Natural killer cell (primary cell): ENCODE data around the gene COL15A1. TPM values are rescaled to one million over a fixed set of nuclear protein-coding genes. Genes with fewer than 3 reads are reported as not detected.

Experiments used
- ATAC-seq, 3 donors: fragments of 150-1000 bp in 2 of 3; fragments of 200-7000 bp in 1 of 3; cut with Tn5 transposase; 1 replicate in 1 of 3; 2 replicates in 2 of 3; pipeline ENCODE4 v1.10.0; 2021; ENCODE audit warnings: mild to moderate bottlenecking in 2 of 3, moderate library complexity in 2 of 3
- DNase-seq, 2 donors: peaks; one replicate each; pipeline versions ENCODE4 v3.0.0 to v3.0.0-alpha.2; 2013 to 2021; ENCODE audit warnings: mixed read lengths in 1 of 2
- H3K27ac ChIP-seq: one replicate; pipeline ENCODE4 v1.5.1; 2013; ENCODE audit warnings: mild to moderate bottlenecking, low read length
- H3K27me3 ChIP-seq: one replicate; pipeline ENCODE4 v1.6.1; 2013; ENCODE audit warnings: low read length; ENCODE audit not compliant: control insufficient read depth, insufficient read depth
- H3K36me3 ChIP-seq: one replicate; pipeline ENCODE4 v1.6.1; 2013; ENCODE audit warnings: low read length; ENCODE audit not compliant: control insufficient read depth, insufficient read depth
- H3K4me1 ChIP-seq: one replicate; pipeline ENCODE4 v1.6.1; 2013; ENCODE audit warnings: low read length; ENCODE audit not compliant: control insufficient read depth, insufficient read depth
- H3K4me3 ChIP-seq: one replicate; pipeline ENCODE4 v1.5.1; 2013; ENCODE audit warnings: low read length
- H3K9me3 ChIP-seq: one replicate; pipeline ENCODE4 v1.6.1; 2013; ENCODE audit warnings: low read length; ENCODE audit not compliant: control insufficient read depth, insufficient read depth
- H3K27ac Mint-ChIP-seq, 2 donors: one replicate each; pipeline ENCODE4 v1.8.0; 2022; ENCODE audit warnings: mild to moderate bottlenecking in 2 of 2, mixed read lengths in 2 of 2, moderate library complexity in 1 of 2
- H3K27me3 Mint-ChIP-seq, 2 donors: one replicate each; pipeline ENCODE4 v1.8.0; 2022; ENCODE audit warnings: low read depth in 2 of 2, mixed read lengths in 2 of 2
- H3K36me3 Mint-ChIP-seq: one replicate; pipeline ENCODE4 v1.8.0; 2022; ENCODE audit warnings: mixed read lengths
- H3K4me1 Mint-ChIP-seq, 2 donors: one replicate each; pipeline ENCODE4 v1.8.0; 2022; ENCODE audit warnings: mixed read lengths in 2 of 2
- H3K4me3 Mint-ChIP-seq: one replicate; pipeline ENCODE4 v1.8.0; 2022; ENCODE audit warnings: mild to moderate bottlenecking, moderate library complexity, mixed read lengths
- H3K9me3 Mint-ChIP-seq, 2 donors: one replicate each; pipeline ENCODE4 v1.8.0; 2022; ENCODE audit warnings: mixed read lengths in 2 of 2
- WGBS: methylation state at CpG from one replicate; pipeline ENCODE4 v1.1.7; 2013; ENCODE audit warnings: missing lambda C conversion rate; ENCODE audit not compliant: insufficient coverage; 5-methylcytosine and 5-hydroxymethylcytosine counted together
- intact Hi-C: fragments of 100-400 bp; cut with micrococcal nuclease; formaldehyde crosslinking; loops from one replicate; pipeline ENCODE4 v1.14.2; 2022
- total RNA-seq, 4 donors: library from RNA; stranded (reverse); fragments of 120-200 nt in 1 of 4; gene quantifications; one replicate each; pipeline versions ENCODE4 v1.2.3 to v1.2.4, GENCODE V29; 2013 to 2022
- TF ChIP-seq, protein P1 (sequence below): fragments of 200-600 bp; IDR thresholded peaks from one replicate; pipeline ENCODE4 v1.8.0; 2022; ENCODE audit warnings: antibody characterized with exemption

COL15A1 gene
- total RNA-seq, 3 donors from 2014 or later (not counting 1 experiment from before 2014, with no cell fraction given): 0.18 to 0.82 (median 0.19) TPM

DNA sequence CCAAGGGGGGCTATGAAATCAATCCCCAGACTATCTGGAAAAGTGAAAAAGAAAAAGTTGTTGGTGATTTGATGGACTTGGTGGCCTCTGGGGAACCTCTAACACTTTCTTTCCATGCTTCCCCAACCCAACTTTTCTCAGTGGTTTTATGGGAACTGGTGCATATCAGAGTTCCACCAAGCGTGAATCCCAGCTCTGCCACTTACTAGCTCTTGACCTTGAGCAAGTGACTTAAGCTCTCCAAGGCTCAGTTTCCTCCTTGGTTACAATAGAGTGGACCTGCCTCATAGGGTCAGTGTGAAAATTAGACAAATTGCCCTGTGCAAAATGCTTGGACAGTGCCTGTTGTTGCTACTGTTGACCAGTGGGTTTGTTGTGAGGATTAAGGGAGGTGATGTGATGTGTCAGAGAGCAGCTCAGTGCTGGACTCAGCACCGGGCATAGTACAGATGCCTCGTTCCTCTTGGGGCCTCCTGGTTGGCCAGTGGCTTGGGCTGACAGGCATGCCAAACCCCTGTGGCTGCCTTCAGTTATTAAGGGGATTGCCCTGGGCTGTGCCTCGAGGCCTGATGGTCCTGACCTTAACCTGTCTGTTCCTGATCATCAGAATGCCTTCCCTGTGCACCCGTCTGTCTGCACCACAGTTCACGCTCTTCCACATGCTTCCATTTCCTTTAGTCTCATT lies 49.3 kb downstream of the COL15A1 start:
- H3K36me3 Mint-ChIP-seq: no peaks in the 10 kb centered on the region
- no peak for DNase-seq
- intact Hi-C loops: no loop called here
- H3K27ac Mint-ChIP-seq: no peak overlapping the region
- WGBS: 72% methylated on average over 4 of the region's 6 CpGs
- H3K4me3 ChIP-seq: no peak overlapping the region
- H3K9me3 Mint-ChIP-seq: no peaks in the 10 kb centered on the region
- peaks cover 10% of the 10 kb centered on the region for H3K4me1 ChIP-seq
- H3K27ac ChIP-seq: no peak overlapping the region
- H3K9me3 ChIP-seq: no peaks in the 10 kb centered on the region
- H3K27me3 Mint-ChIP-seq: peaks cover 2 to 6% of the 10 kb centered on the region in 2 donors
- no peaks in the 10 kb centered on the region for H3K27me3 ChIP-seq
- ATAC-seq: no peak
- peaks cover 1 to 12% of the 10 kb centered on the region in 2 donors for H3K4me1 Mint-ChIP-seq
- no peaks in the 10 kb centered on the region for H3K36me3 ChIP-seq
- TF ChIP-seq, protein P1, sequence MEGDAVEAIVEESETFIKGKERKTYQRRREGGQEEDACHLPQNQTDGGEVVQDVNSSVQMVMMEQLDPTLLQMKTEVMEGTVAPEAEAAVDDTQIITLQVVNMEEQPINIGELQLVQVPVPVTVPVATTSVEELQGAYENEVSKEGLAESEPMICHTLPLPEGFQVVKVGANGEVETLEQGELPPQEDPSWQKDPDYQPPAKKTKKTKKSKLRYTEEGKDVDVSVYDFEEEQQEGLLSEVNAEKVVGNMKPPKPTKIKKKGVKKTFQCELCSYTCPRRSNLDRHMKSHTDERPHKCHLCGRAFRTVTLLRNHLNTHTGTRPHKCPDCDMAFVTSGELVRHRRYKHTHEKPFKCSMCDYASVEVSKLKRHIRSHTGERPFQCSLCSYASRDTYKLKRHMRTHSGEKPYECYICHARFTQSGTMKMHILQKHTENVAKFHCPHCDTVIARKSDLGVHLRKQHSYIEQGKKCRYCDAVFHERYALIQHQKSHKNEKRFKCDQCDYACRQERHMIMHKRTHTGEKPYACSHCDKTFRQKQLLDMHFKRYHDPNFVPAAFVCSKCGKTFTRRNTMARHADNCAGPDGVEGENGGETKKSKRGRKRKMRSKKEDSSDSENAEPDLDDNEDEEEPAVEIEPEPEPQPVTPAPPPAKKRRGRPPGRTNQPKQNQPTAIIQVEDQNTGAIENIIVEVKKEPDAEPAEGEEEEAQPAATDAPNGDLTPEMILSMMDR: no peak
- H3K4me3 Mint-ChIP-seq: no peak overlapping the region

- H3K27ac Mint-ChIP-seq: no peak overlapping the region
- intact Hi-C loops: no loop called here
- no peak overlapping the region for H3K4me3 ChIP-seq
- peaks cover 6 to 12% of the 10 kb centered on the region in 2 donors for H3K4me1 Mint-ChIP-seq
- H3K4me3 Mint-ChIP-seq: no peak overlapping the region
- TF ChIP-seq, protein P1: no peak
- H3K36me3 Mint-ChIP-seq: no peaks in the 10 kb centered on the region
- H3K9me3 ChIP-seq: no peaks in the 10 kb centered on the region
- H3K27me3 Mint-ChIP-seq: peaks cover 6 to 7% of the 10 kb centered on the region in 2 donors
- no peak overlapping the region for H3K27ac ChIP-seq
- WGBS: 57% methylated on average over 6 of the region's 6 CpGs
- no peaks in the 10 kb centered on the region for H3K27me3 ChIP-seq
- no peaks in the 10 kb centered on the region for H3K9me3 Mint-ChIP-seq
- no peaks in the 10 kb centered on the region for H3K36me3 ChIP-seq
- ATAC-seq (peak; percentile 24 to 40 (median 31)), DNase-seq (peak in 1 of 2 donors; percentile 36)
- H3K4me1 ChIP-seq: peaks cover 10% of the 10 kb centered on the region
Measured at GRCh38 chr9:98993570-98993945, 49.9 kb downstream of the COL15A1 start.

DNA sequence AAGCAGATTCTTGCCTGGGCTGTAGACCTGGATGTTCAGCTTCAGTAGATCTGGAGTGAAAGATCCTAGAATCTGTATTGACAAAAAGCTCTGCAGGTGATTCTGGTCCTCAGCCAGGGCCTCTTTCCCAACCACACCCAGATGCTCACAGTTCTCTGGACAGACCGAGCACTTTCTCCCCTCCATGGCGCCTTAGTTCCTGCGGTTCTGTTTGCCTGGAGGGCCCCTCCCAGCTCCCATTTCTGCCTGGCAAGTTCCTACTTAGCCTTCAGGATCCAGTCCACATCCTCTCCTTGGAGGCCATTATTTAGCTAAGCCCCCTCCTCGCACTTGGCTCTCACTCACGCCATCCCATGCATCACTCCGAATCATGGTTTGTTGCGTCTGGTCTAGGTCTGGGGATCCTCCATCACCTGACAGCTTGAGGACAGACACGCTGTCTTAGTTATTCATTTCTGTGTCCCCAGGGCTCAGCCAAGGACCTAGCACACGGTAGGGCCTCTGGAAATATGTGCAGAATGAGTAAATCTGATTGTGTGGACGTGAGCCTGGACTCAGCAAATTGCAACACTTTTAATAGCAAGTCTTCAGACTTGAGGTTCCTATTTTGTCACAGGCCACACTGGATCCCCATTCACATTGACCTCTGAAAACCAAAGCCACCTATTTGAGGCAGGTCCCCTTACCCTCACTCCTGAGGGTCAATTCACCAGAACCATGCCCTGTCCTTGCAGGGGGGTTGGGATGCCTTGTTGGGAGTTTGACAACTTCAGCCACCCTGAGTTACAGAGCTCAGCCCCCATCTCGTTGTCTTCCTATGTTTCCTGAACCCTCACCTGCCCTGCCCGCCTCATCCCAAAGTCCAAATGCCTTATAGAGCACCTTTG lies 50.7 kb downstream of the COL15A1 start:
- H3K36me3 Mint-ChIP-seq: no peaks in the 10 kb centered on the region
- DNase-seq (no peak), ATAC-seq (no peak)
- intact Hi-C loops: no loop called here
- H3K27me3 Mint-ChIP-seq: peaks cover 6 to 7% of the 10 kb centered on the region in 2 donors
- H3K9me3 Mint-ChIP-seq: no peaks in the 10 kb centered on the region
- Histone ChIP-seq H3K27me3 (no peaks in the 10 kb centered on the region), H3K27ac (no peak overlapping the region), H3K9me3 (no peaks in the 10 kb centered on the region), H3K4me3 (no peak overlapping the region), H3K4me1 (peaks cover 16% of the 10 kb centered on the region), H3K36me3 (no peaks in the 10 kb centered on the region)
- no peak overlapping the region for H3K4me3 Mint-ChIP-seq
- H3K4me1 Mint-ChIP-seq: peaks cover 6 to 10% of the 10 kb centered on the region in 2 donors
- WGBS: 89% methylated on average over 12 of the region's 12 CpGs
- H3K27ac Mint-ChIP-seq: no peak overlapping the region
- TF ChIP-seq, protein P1: no peak
